HG03457 (cell line): ENCODE measurements around the gene LY6G6C.

Experiments
- ATAC-seq: cut with Tn5 transposase; IDR thresholded peaks from one replicate; pipeline ENCODE4 v1.9.1; 2021; ENCODE audit warnings: moderate number of reproducible peaks; ENCODE audit not compliant: unreplicated experiment

LY6G6C gene, protein sequence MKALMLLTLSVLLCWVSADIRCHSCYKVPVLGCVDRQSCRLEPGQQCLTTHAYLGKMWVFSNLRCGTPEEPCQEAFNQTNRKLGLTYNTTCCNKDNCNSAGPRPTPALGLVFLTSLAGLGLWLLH

GRCh38 chr6:31721351-31722020, at the start of gene LY6G6C:
TSS of gene LY6G6C (minus strand) at chr6:31721746. CDS start at chr6:31721679, 67 bp downstream.
- no peak for ATAC-seq

- ATAC-seq, result no peak
Observed at GRCh38 chr6:31770860-31771259, 49.3 kb upstream of the LY6G6C start.

GRCh38 chr6:31769684-31770371, 48.3 kb upstream of the LY6G6C start:
- ATAC-seq, result no peak

DNA sequence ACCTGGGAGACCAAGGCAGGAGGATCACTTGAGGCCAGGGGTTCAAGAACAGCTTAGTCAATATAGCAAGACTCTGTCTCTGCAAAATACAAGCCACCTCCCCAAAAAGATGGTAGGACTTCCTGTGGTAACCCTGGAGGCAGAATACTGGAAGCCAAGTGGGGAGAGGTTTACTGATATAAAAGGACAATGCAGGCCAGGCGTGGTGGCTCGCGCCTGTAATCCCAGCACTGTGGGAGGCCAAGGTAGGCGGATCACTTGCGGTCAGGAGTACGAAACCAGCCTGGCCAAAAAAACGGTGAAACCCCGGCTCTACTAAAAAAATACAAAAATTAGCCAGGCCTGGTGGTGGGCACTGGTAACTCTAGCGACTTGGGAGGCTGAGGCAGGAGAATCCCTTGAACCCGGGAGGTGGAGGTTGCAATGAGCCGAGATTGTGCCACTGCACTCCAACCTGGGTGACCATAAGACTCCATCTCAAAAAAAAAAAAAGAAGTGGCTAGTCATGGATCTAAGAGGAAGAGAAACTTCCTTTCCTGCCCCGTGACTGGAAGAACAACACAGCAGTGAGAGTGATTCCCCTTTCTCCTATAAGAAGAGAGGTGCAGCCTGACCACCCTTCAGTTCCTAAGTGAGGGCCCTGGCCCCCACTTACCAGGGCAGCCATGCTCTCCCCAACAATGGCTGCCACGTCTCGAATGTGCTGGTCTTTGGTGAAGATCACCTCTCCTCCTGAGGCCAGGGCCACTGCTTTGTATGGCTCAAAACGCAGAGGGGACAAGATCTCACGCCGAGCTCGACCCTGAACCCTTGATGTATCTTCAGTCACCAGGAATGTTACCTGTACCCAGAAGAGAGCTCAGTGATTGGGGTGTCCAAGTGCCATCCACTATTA, 47.1 kb upstream of the LY6G6C start:
- ATAC-seq, result no peak

- ATAC-seq, result no peak
Observed at GRCh38 chr6:31767096-31767645, 45.6 kb upstream of the LY6G6C start.

- no peak for ATAC-seq
Observed at GRCh38 chr6:31765910-31766794, 44.6 kb upstream of the LY6G6C start.

GRCh38 chr6:31765559-31765909, 44.0 kb upstream of the LY6G6C start:
- ATAC-seq, result no peak

GRCh38 chr6:31764198-31764597, 42.7 kb upstream of the LY6G6C start:
- ATAC-seq, result no peak

DNA sequence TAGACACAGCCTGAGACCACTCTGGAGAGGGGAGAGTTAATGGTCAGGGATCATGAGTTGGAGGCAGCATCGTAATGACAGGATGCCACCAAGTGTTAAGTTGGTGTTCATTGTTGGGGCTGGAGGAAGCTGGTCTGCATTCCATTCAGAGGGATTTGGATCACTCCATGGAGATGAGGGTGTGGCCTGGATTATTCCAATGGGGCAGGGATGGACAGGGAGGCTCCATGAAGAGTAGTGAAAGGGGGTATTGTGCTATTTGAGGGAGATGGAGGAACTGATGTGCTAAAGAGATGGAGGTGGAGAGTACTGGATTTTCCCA, 42.0 kb upstream of the LY6G6C start:
- ATAC-seq, result no peak

- no peak for ATAC-seq
Observed at GRCh38 chr6:31762878-31763618, 41.5 kb upstream of the LY6G6C start.

- ATAC-seq, result no peak
Observed at GRCh38 chr6:31762356-31762755, 40.8 kb upstream of the LY6G6C start, which contains the start of gene SAPCD1. TSS of gene SAPCD1 (plus strand) at chr6:31762656. CDS start at chr6:31763055, 399 bp downstream.

GRCh38 chr6:31761343-31761742, 39.8 kb upstream of the LY6G6C start:
- ATAC-seq, result no peak

- no peak for ATAC-seq
Observed at GRCh38 chr6:31760790-31761189, 39.2 kb upstream of the LY6G6C start.

DNA sequence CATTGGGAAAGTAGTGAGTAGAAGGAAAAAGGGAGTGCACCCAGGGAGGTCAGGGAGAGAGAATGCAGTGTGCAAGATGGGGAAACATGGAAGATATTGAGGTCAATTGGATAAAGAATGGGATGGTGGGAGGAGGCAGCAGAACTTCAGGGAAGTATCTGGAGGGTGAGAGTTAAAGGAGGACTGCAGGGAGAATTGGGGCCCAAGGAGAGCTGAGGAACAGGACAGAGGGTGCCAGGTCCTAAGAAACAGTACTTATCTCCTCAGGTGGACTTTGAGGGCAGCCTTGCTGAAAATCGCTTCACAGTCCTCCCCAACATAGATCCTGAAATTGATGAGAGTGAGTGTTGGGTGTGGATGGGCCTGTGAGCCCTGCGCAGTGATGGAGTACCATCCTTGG, 36.7 kb upstream of the LY6G6C start:
- no peak for ATAC-seq

- no peak for ATAC-seq
Observed at GRCh38 chr6:31752739-31753319, 31.3 kb upstream of the LY6G6C start.

- ATAC-seq, result no peak
Observed at GRCh38 chr6:31750411-31751022, 29.0 kb upstream of the LY6G6C start.

DNA sequence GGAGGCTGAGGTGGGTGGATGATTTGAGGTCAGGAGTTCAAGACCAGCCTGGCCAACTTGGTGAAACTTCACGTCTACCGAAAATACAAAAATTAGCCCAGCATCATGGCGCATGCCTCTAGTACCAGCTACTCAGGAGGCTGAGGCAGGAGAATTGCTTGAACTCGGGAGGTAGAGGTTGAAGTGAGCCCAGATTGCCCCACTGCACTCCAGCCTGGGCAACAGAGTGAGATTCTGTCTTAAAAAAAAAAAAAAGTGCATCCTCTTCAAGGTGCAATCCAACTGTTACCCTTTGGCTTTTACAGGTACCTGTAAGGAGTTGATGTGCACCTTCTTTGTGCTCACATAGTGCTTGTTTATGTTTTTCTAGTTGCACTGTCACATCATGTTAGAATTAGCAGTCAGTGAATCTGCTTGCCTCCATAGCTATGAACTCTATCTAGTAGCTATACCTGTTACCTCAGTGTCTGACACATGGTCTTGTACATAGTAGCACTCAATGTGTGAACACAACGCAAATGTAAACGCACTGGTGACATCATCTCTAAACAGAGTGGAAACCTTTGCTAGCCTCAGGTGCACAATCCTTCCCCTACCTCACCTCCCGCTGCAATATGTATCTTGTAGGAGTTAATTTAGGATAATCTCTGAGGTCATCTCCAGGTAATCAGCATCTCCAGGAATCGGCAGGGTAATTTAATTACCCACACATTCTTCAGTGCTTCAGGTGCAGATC, 27.9 kb upstream of the LY6G6C start:
- ATAC-seq, result no peak

DNA sequence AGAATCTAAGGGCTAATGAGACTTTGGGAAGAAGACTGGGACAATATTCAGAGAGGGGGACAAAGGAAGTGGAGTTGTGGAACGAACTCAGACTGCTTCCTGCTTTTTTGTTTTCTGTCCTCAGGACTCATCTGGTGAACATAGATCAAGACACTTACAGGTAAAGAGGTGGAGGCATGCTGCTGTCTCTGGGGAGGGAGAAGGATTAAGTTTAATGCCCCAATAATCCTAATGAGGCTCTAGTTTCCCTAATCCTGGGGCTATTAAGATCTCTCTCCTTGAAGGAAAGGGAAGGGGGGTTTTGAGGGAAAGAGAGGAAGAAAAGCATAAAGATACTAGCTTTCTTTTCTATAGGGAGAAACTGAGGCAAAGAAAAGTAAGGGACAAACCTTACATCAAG, 22.9 kb upstream of the LY6G6C start:
- ATAC-seq, result no peak
